Left ventricle myocardium inferior (tissue), 1 donor: ENCODE data around the gene TRAF3IP3. TPM values are rescaled to one million over a fixed set of nuclear protein-coding genes. Genes with fewer than 3 reads are reported as not detected.
"Not testable (repeated sequence)": the region's sequence is repeated elsewhere in the genome, so short reads cannot be mapped to it uniquely, and the experiment has no call there.

Source experiments
- DNase-seq: peaks from one replicate; pipeline ENCODE4 v3.0.0-alpha.2; 2020
- H3K27ac ChIP-seq: fragments of 200-600 bp; replicated peaks from 2 replicates; pipeline ENCODE4 v1.8.0; 2021
- H3K27me3 ChIP-seq: fragments of 200-600 bp; 2 replicates; pipeline ENCODE4 v1.8.0; 2021; ENCODE audit warnings: low read depth
- H3K36me3 ChIP-seq: fragments of 200-600 bp; 2 replicates; pipeline ENCODE4 v1.8.0; 2021
- H3K4me1 ChIP-seq: fragments of 200-600 bp; 2 replicates; pipeline ENCODE4 v1.8.0; 2021
- H3K4me3 ChIP-seq: fragments of 200-600 bp; 2 replicates; pipeline ENCODE4 v1.8.0; 2021; ENCODE audit warnings: mild to moderate bottlenecking, moderate library complexity
- H3K9me3 ChIP-seq: fragments of 200-600 bp; replicated peaks from 2 replicates; pipeline ENCODE4 v1.8.0; 2021
- intact Hi-C: fragments of 100-400 bp; cut with micrococcal nuclease; formaldehyde crosslinking; loops from one replicate; pipeline ENCODE4 v1.11.0; 2022
- total RNA-seq: library from RNA; stranded (reverse); fragmentation: NEBNext Ultra II Directional; extraction: Animal tissue kit (Norgen Biotek cat#: 25700); gene quantifications from one replicate; pipeline ENCODE4 v1.2.1, GENCODE V29; 2021
- TF ChIP-seq, protein P1 (sequence below): fragments of 200-600 bp; IDR thresholded peaks from 2 replicates; pipeline ENCODE4 v1.8.0; 2021; ENCODE audit warnings: antibody characterized with exemption, mild to moderate bottlenecking, borderline replicate concordance
- donor health status: DM: no; HTN: yes; CAD: no; lungs with severe emphysema.

TRAF3IP3 gene
- total RNA-seq, 1 donor from 2014 or later = 1.2 TPM

DNA sequence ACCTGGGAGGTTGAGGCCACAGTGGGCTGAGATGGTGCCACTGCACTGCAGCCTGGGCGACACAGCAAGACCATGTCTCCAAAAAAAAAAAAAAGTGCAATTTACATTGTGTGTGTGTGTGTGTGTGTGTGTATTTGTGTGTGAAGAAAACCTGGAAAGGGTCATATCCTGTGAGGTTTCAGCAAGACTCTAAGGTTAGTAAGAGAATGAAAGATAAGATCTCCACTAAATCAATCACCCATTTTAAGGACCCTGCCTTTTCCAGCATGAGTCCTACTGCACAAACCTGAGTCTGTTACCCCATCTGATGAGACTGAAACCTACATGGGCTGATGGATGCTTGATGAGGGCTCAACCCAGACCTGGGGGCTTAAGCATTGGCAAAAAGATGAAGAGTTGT is 33.4 kb downstream of the TRAF3IP3 start:
- peaks cover 5% of the 10 kb centered on the region for H3K27me3 ChIP-seq
- peaks cover 56% of the 10 kb centered on the region for H3K4me1 ChIP-seq
- no peak overlapping the region for H3K4me3 ChIP-seq
- DNase-seq = no peak
- no peaks in the 10 kb centered on the region for H3K9me3 ChIP-seq
- TF ChIP-seq, protein P1, sequence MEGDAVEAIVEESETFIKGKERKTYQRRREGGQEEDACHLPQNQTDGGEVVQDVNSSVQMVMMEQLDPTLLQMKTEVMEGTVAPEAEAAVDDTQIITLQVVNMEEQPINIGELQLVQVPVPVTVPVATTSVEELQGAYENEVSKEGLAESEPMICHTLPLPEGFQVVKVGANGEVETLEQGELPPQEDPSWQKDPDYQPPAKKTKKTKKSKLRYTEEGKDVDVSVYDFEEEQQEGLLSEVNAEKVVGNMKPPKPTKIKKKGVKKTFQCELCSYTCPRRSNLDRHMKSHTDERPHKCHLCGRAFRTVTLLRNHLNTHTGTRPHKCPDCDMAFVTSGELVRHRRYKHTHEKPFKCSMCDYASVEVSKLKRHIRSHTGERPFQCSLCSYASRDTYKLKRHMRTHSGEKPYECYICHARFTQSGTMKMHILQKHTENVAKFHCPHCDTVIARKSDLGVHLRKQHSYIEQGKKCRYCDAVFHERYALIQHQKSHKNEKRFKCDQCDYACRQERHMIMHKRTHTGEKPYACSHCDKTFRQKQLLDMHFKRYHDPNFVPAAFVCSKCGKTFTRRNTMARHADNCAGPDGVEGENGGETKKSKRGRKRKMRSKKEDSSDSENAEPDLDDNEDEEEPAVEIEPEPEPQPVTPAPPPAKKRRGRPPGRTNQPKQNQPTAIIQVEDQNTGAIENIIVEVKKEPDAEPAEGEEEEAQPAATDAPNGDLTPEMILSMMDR = no peak
- peaks cover 25% of the 10 kb centered on the region for H3K36me3 ChIP-seq
- intact Hi-C loops = no loop called here
- H3K27ac ChIP-seq = no peak overlapping the region

GRCh38 chr1:209790286-209791193 is 34.7 kb downstream of the TRAF3IP3 start:
- no peak for DNase-seq
- Histone ChIP-seq H3K27ac (peak overlapping the region; percentile 31), H3K9me3 (no peaks in the 10 kb centered on the region), H3K4me1 (peaks cover 47% of the 10 kb centered on the region), H3K36me3 (peaks cover 33% of the 10 kb centered on the region), H3K27me3 (peaks cover 5% of the 10 kb centered on the region), H3K4me3 (no peak overlapping the region)
- TF ChIP-seq, protein P1 = no peak
- intact Hi-C loops = no loop called here

DNA sequence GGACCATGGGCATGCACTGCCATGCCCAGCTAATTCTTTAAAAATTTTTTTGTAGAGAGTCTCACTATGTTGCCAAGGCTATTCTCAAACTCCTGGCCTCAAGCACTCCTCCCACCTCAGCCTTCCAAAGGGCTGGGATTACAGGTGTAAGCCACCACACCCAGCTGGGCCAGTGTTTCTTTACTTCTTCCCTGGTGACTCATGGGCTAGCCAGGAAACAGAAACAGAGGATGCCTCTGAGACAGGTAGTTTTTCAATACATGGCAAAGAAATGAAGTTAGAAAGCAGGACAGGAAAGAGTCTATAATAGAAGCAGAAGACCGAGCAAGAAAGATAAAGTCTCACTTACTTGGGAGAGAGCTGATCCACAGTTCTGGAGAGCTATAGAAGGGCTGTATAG is 36.1 kb downstream of the TRAF3IP3 start:
- Histone ChIP-seq H3K36me3 (peaks cover 33% of the 10 kb centered on the region), H3K4me3 (no peak overlapping the region)

DNA sequence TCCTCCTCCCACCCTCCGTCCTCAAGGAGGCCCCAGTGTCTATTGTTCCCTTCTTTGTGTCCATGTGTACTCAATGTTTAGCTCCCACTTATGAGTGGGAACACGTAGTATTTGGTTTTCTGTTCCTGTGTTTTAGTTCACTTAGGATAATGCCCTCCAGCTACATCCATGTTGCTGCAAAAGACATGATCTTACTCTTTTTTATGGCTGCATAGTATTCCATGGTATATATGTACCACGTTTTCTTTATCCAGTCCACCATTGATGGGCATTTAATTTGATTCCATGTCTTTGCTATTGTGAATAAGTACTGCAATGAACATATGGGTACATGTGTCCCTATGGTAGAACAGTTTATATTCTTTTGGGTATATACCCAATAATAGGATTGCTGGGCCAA is 37.9 kb downstream of the TRAF3IP3 start:
- H3K36me3 ChIP-seq = peaks cover 33% of the 10 kb centered on the region
- H3K27me3 ChIP-seq, intact Hi-C loops, H3K9me3 ChIP-seq, H3K4me3 ChIP-seq, H3K27ac ChIP-seq, DNase-seq: not testable (repeated sequence)
- H3K4me1 ChIP-seq = peaks cover 27% of the 10 kb centered on the region

More for the DNA sequence above, 36.1 kb downstream of the TRAF3IP3 start:
- Histone ChIP-seq H3K27me3 (peaks cover 5% of the 10 kb centered on the region), H3K27ac (no peak overlapping the region), H3K4me1 (peaks cover 36% of the 10 kb centered on the region), H3K9me3 (no peaks in the 10 kb centered on the region)
- TF ChIP-seq, protein P1 = no peak
- no peak for DNase-seq
- intact Hi-C loops = no loop called here

- H3K4me3 ChIP-seq = no peak overlapping the region
- no peaks in the 10 kb centered on the region for H3K27me3 ChIP-seq
- peaks cover 12% of the 10 kb centered on the region for H3K36me3 ChIP-seq
- no peak overlapping the region for H3K27ac ChIP-seq
- DNase-seq = no peak
- TF ChIP-seq, protein P1 = no peak
- no peaks in the 10 kb centered on the region for H3K9me3 ChIP-seq
- intact Hi-C loops = no loop called here
- H3K4me1 ChIP-seq = peaks cover 38% of the 10 kb centered on the region
Measured at GRCh38 chr1:209797978-209798639, 42.3 kb downstream of the TRAF3IP3 start.
